Activated CD8-positive, alpha-beta memory T cell treated with anti-CD3 and anti-CD28 coated beads for 1 hour (primary cell): ENCODE results near the gene BAHD1.

Source experiments
- DNase-seq, 2 donors: peaks; one replicate each; pipeline ENCODE4 v3.0.0-alpha.2; 2020; ENCODE audit warnings: low read depth in 1 of 2; ENCODE audit errors: extremely low read depth in 1 of 2

BAHD1 gene

DNA sequence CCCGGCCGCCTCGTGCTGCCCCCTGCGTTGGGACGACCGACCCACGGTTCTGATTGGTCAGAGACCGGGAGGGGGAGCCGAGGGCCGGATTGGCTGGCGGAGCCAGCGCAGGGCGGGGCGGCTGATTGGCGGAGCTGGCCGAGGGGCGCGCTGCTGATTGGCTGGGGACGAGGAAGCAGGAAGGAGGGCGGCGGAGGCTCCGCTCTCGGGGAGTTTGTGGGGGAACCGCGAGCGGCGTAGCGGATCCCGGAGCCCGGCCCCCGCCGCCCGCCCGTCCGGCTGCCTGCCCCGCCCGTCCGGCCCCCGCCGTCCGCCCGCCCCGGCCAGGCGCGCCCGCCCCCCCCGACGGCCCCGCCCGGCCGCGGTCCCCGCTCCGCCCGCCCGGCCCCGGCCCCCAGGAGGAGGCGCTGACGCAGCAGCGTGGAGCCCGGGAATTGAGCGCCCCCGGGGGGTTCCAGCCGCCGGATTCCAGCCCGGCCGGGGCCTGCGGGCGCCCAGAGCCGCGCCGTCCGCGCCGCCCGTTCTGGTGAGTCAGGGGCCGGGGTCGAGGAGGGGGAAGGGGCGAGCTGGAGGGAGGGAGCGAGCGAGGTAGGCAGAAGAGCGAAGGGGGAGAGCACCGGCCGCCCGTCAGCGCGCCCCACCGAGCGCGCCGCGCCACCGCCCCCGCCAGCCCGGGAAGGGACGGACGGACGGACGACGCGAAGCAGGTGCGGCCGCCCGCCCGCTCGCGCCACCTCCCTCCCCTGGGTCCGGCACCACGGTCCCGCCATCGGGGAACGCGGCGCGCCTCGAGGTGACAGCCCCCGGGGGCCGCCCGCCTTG, at the start of gene BAHD1:
TSS of gene BAHD1 (plus strand) at position 211 of the 822 bp plus-strand sequence. CDS start 17,512 bp downstream, outside the sequence.
- peak; percentile 90 to 92 for DNase-seq

DNA sequence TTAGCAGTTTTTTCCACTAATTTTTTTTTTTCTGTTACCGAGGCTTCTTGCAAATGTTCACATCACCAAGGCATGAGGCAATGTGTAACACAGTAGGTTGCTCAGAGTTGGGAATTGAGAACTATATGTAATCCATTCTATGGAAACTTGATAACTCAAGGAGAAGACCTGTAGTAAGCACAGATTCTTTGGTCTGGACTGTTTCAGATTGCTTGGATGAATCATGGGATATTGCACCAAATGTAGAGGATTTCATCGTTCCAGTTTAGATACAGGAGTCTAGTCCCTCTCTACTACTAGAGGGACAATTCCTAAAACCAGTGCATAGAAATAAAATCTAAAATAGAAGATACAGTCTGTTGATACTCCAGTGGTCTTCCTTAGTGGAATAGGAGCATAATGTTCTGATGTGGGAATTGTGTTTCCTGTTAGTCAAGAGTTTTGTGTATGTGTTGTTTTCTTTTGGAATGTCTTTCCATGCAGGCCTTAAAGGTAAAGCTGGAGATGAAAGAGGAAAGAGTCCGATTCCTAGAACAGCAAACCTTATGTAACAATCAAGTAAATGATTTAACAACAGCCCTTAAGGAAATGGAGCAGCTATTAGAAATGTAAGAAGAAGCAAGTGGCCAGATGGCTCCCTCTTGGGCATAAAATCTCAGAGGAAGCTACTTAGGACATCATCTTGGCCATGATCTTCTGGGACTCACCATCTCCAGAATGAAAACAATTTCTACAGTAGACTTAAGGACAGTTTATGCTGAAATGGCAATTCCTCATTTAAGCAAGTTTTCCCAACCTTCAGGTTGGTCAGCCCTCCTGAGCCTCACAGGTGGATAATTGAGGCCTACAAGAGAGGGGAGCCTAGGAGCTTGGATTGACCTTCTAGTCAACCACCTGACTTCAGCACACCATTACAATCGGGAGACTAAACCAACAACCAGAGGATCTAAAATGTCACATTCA, 47.5 kb upstream of the BAHD1 start:
- no peak for DNase-seq

DNA sequence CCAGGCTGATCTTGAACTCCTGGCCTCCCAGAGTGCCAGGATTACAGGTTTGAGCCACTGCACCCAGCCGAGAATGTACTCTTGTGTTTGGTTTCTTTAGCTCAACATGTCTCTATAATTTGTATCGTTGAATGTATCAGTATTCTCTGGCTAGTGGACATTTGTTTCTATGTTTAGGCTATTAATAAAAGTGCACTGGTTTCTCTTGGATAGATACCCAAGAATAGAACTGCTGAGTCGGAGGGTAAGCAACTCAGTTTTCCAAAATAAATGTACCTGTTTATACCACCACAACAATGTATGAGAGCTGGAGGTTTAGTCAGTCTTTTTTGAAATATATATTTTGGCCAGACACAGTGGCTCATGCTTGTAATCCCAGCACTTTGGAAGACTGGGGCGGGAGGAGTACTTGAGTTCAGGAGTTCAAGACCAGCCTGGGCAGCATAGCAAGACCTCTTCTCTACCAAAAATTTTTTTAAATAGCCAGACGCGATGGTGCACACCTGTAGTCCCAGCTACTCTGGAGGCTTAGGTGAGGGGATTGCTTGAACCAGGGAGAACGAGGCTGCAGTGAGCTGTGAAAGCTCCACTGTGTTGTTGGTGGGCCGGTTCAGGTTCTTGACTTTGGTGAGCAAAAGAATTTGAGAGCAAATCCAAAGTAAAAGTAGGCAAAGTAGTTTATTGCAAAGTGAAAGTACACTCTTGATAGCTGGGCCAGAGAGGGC, 42.9 kb upstream of the BAHD1 start:
- DNase-seq = no peak

DNA sequence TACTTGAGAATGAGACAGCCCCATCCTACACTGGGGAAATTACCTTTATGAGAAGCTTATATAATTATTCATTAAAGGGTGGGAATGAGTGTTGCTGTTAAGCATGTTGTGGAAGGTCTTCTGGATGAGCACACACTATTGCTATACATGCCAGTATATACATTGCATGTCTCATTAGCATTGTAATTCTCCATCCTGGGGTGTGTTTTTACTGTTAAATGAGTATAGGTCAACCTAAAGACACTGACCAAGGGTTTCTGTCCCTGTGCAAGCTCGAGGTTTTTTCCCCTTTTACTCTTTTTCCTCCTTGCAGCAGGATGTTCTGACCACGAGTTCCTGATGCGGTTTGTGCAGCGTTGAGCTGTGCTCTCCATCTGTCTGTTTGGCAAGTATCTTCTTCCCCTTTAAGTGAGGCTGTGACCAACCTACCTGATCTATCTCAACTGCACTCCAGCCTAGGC, 42.3 kb upstream of the BAHD1 start:
- DNase-seq = no peak

DNA sequence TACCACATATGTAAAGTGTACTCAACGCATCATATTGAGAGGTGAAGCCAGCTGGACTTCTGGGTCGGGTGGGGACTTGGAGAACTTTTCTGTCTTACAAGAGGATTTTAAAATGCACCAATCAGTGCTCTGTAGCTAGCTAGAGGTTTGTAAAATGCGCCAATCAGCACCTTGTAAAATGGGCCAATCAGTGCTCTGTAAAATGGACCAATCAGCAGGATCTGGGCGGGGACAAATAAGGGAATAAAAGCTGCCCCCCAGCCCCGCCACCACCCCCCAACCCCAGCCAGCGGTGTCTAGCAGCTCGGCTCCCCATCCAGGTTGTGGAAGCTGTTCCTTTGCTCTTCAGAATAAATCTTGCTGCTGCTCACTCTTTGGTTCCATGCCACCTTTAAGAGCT, 41.4 kb upstream of the BAHD1 start:
- no peak for DNase-seq

DNA sequence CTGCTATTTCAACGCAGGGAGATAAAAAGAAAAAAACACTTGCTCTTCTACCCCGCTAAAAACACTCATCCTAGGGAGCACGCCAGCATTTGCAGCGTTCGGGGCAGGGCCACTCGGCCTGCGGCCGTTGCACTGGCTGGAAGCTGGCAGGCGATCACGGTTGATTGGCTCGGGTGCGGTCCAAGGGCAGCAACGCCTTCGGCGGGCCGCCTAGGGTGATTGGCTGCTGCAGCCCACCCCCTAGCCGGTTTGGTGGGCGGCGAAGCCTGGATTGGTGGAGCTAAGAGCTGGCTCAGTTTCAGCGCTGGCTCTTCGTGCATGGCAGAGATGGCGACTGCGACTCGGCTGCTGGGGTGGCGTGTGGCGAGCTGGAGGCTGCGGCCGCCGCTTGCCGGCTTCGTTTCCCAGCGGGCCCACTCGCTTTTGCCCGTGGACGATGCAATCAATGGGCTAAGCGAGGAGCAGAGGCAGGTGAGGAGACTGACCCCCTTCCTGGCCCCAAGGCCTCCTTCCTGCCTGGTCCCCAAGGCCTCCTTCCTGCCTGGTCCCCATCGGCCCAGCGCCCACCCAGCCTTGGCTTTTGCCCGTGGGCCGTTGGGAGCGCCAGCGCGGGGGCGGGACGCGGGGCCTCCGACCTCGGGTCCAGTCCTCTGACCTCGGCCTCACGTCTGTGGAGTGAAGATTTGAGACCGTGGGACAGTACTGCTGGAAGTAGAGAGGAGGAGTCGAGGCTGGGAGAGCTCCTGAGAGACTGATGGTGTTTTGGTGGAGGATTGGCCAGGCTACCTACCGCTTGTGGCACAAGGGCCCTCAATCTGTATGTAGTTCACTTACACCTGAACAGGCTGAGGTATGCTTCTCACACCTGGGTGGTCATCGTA, 35.0 kb upstream of the BAHD1 start, which contains the start of gene IVD:
TSS of gene IVD (plus strand) at position 295 of the 881 bp plus-strand sequence. CDS start at position 328, 33 bp downstream.
- peak; percentile 78 to 82 for DNase-seq

DNA sequence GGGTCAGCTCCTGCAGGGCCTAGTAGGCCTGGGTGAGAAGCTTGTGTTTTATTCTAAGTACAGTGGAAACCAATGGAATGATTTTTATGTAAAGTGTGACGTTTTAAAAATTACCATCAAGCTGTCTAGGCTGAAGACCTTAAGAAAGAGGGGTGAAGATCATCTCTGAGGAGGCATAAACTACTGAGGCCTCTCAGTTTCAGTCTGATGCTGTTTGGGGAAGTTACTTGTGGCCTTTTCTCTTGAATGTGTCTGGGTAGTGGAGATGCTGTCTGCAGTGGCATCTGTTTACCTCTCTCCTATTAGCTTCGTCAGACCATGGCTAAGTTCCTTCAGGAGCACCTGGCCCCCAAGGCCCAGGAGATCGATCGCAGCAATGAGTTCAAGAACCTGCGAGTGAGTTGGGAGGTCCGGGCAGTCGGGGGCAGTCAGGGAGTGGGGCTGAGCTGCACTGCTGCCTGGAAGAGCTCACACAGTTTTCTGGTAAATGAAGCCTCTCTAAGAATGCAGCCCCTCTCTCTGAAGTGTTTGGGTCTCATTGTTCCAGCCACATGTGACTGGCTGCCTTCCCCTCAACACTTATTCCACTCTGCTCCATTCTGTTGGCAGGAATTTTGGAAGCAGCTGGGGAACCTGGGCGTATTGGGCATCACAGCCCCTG, 33.3 kb upstream of the BAHD1 start:
- no peak for DNase-seq

DNA sequence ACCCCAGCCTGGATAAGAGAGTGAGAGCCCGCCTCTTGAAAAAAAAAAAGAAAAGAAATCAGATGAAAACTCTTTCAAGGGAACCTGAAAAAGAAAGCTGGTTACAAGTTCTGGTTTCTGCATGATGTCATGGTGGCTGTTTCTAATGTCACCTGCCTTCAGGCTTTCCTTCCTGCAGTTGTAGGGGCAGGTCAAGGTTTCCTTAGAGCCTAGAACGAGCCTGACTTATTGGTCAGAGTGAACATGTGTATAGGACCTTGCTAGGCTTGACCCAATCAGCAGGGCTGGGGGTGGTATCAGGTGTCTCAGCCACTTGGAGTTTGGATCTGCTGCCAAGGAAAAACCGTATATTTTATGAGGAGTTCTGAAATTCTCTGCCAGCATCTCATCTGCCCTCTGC, 31.4 kb upstream of the BAHD1 start:
- DNase-seq = no peak

DNA sequence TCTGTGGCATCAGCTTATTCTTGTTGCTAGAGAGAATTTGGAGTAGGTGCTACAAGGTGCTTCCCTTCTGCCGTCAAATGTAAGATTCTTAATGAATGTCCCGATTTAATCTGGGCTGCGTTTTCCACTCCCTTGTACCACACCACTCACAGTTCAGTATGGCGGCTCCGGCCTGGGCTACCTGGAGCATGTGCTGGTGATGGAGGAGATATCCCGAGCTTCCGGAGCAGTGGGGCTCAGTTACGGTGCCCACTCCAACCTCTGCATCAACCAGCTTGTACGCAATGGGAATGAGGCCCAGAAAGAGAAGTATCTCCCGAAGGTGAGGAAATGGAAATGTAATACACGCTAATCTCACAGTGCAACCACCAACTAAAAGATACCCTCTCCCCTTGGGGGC, 30.3 kb upstream of the BAHD1 start:
- no peak for DNase-seq

DNA sequence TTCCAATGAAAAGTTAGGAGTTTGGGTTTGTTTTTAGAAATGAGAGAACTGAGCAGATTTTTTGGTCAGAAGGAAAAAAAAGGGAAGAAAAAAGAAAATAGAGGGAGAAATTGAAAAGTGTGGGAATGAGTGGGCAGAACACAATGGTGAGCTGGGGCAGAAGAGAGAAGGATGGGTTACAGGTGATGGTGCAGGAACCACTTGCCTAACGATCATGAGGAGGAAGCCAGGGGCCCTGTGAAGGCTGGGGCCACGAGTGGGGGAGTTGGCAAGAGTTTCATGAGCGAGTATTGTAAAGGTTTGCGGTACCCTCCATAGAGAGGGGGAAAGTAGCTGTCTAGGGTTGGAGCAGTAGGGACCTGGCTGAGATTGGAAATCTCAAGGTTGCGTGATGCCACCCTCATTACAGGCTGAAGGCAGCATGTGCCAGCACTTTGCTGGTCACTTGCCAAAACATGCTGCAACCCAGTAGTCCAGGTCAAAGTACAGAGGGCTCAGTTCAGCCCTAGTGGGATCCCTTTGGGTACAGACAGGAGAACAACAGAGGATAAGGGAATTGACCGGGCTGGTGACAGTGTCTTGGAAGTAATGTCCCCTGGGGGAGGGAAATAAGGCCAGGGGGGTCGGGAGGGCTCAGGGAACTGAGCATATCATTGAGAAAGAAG, 28.5 kb upstream of the BAHD1 start:
- DNase-seq = no peak

DNA sequence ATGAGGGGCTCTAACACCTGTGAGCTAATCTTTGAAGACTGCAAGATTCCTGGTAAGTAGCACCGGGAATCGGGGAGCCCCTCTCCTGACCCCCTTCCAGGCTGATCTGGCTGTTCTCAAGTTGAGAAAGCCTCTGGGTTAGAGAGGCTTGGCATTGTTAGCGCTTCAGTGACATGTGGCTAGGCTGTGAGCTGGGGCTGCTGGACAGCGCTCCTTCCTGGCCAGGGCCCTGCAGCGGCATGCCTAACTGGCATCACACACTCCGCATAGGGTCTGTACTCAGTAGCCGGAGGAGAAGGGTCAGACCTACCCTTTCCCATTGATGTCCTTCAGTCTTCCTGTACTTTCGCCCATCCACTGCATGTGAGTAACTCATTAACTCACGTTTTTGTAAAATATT, 27.7 kb upstream of the BAHD1 start:
- no peak for DNase-seq

DNA sequence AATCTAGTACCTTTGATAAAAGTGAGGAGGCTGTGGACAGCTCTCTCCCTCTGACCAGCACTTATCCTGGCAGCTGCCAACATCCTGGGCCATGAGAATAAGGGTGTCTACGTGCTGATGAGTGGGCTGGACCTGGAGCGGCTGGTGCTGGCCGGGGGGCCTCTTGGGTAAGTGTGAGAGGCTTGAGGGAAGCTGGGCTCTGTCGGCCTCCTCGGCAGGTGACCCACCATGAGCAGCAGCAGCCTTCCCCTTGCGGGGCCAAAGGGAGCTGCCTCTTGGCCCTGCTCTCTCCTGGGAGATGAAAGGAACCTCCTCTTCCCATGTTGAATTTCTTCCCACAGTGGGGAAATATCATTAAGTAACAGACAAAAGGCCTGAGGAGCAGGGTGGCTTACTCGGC, 25.9 kb upstream of the BAHD1 start:
- DNase-seq = no peak

DNA sequence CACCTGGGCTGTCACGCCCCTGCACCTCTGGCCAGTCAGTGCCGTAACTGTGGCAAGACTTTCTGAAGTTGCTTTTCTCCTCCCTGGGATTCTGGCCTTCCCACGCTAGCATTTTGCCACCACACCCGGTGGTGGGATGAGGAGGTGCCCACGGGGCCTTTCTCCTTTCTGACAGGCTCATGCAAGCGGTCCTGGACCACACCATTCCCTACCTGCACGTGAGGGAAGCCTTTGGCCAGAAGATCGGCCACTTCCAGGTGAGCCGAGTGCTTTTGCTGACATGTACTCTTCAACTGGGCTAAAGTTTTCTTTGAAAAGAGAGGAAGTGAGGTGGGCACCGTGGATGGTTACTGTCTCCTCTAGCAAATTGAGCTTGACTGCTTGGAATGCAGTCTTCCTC, 25.5 kb upstream of the BAHD1 start:
- DNase-seq = no peak

DNA sequence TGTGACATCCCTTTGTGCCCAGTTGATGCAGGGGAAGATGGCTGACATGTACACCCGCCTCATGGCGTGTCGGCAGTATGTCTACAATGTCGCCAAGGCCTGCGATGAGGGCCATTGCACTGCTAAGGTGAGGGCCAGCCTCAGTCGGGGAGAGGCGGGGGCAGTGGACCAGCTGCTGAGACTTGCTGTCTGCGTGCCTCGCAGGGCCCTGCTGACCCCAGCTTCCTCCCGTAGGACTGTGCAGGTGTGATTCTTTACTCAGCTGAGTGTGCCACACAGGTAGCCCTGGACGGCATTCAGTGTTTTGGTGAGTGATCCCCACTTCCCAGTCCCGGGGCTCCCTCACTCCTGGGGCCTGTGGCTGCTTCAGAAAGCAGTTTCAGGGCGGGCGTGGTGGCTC, 24.7 kb upstream of the BAHD1 start:
- no peak for DNase-seq

DNA sequence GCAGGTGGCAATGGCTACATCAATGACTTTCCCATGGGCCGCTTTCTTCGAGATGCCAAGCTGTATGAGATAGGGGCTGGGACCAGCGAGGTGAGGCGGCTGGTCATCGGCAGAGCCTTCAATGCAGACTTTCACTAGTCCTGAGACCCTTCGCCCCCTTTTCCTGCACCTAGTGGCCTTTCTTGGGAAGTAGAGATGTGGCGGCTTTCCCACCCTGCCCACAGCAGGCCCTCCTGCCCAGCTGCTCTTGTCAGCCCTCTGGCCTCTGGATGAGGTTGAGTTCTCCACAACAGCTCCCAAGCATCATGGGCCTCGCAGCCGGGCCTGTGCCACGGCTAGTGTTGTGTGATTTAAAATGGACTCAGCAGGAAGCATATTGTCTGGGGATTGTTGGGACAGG, 22.6 kb upstream of the BAHD1 start:
- no peak for DNase-seq

DNA sequence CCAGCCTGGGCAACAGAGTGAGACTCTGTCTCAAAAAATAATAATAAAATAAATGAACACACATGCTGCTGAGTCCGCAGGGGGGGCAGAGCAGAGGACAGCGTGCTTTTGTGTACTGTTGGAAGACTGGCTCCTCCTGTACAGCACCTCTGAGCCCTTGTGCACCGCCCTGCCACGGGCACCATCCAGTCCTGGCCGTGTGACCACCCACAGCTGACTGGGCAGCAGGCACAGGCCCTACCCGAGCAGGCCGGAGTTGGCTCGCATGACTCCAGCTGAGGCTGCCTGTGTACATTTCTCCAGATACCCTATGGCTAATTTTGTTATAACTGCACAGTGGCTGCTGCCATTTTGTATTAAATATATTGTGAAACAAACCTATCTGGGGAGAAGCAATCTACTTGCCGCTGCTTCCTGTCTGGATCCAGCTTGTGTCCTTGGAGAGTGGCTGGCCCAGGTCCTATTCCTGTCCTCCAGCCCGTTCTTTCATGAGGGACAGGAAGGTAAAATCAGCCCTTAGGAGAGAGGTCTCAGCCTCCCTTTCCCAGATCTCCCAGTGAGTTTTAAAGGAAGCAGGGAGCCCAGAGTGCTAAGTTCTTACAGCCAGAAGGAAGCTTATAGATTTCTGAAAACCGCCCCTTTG, 20.6 kb upstream of the BAHD1 start:
- no peak for DNase-seq

DNA sequence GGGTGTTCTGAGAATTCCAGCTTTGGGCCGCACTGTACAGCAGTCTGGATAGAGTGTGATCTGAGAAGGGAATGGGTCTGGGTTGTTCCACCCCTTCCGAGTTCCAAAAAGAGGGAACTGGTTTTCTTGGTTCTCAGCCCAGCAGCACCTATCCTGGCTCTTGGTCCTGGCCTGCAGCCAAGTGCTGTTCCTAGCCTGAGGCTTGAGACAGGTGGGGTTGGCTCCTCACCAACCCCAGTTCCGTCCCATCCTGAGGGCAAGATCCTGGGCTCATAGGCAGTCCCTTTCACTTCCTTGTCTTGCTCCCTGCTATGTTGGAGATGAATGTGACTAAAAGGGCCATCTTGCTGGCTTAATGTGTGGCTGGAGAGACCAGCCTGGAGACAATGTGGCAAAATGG, 20.0 kb upstream of the BAHD1 start:
- DNase-seq = no peak
